GM18870 (cell line): Measurements from ENCODE around the gene CLEC14A.

Source experiments
- ATAC-seq: cut with Tn5 transposase; IDR thresholded peaks from one replicate; pipeline ENCODE4 v1.9.1; 2021; ENCODE audit warnings: moderate library complexity; ENCODE audit not compliant: unreplicated experiment

CLEC14A gene

GRCh38 chr14:38206689-38207376, 49.1 kb downstream of the CLEC14A start:
- no peak for ATAC-seq

GRCh38 chr14:38205949-38206665, 49.8 kb downstream of the CLEC14A start:
- no peak for ATAC-seq

- ATAC-seq = no peak
Observed at GRCh38 chr14:38205119-38205813, 50.6 kb downstream of the CLEC14A start.

- ATAC-seq = no peak
Observed at GRCh38 chr14:38204719-38205115, 51.2 kb downstream of the CLEC14A start.
